Measurements from ENCODE around the gene P4HA3.

GRCh38 chr11:74316772-74317505, 5.5 kb upstream of the P4HA3 start:
- TF ChIP-seq ZNF565 (CRISPR knock-in tag; conservative IDR thresholded peaks at IDR 0.05; ENCODE audit: low read depth) (no peak), RARB (CRISPR knock-in tag; IDR thresholded peaks at IDR 0.05) (no peak), ARNTL (CRISPR knock-in tag; IDR thresholded peaks at IDR 0.05; ENCODE audit: borderline replicate concordance, low read depth) (no peak)
